ENCODE results near the gene EVC.

The EVC gene

GRCh38 chr4:5758741-5759140 is 47.7 kb downstream of the EVC start:
- H3K4me1 ChIP-seq (ENCODE audit: control insufficient read depth in 5 of 5, insufficient read depth in 5 of 5, low read length in 5 of 5) = no peaks in the 10 kb centered on the region
- H3K36me3 ChIP-seq (ENCODE audit: control insufficient read depth in 5 of 5, insufficient read depth in 5 of 5, low read length in 5 of 5) = peaks cover 3 to 42% (median 37%) of the 10 kb centered on the region in 5 donors
- no peak overlapping the region for H3K9ac ChIP-seq (ENCODE audit: low read length in 5 of 5)

GRCh38 chr4:5759236-5760075 is 48.5 kb downstream of the EVC start:
- Histone ChIP-seq H3K4me3 (ENCODE audit: low read depth in 1 of 5, low read length in 5 of 5) (no peak overlapping the region), H3K27me3 (ENCODE audit: control insufficient read depth in 5 of 5, insufficient read depth in 4 of 5, low read length in 5 of 5) (no peaks in the 10 kb centered on the region), H3K27ac (ENCODE audit: low read depth, low read length) (no peak overlapping the region), H3K9ac (ENCODE audit: low read length in 5 of 5) (no peak overlapping the region), H3K9me3 (ENCODE audit: control insufficient read depth in 5 of 5, low read length in 5 of 5) (peaks cover 0 to 8% (median 5%) of the 10 kb centered on the region in 5 donors), H3K36me3 (ENCODE audit: control insufficient read depth in 5 of 5, insufficient read depth in 5 of 5, low read length in 5 of 5) (peaks cover 3 to 35% (median 29%) of the 10 kb centered on the region in 5 donors), H3K4me1 (ENCODE audit: control insufficient read depth in 5 of 5, insufficient read depth in 5 of 5, low read length in 5 of 5) (no peaks in the 10 kb centered on the region)

More at GRCh38 chr4:5758741-5759140, 47.7 kb downstream of the EVC start:
- Histone ChIP-seq H3K27ac (ENCODE audit: low read depth, low read length) (no peak overlapping the region), H3K4me3 (ENCODE audit: low read depth in 1 of 5, low read length in 5 of 5) (no peak overlapping the region), H3K9me3 (ENCODE audit: control insufficient read depth in 5 of 5, low read length in 5 of 5) (peaks cover 0 to 8% (median 5%) of the 10 kb centered on the region in 5 donors), H3K27me3 (ENCODE audit: control insufficient read depth in 5 of 5, insufficient read depth in 4 of 5, low read length in 5 of 5) (no peaks in the 10 kb centered on the region)

GRCh38 chr4:5760246-5760645 is 49.2 kb downstream of the EVC start:
- Histone ChIP-seq H3K27me3 (ENCODE audit: control insufficient read depth in 5 of 5, insufficient read depth in 4 of 5, low read length in 5 of 5) (no peaks in the 10 kb centered on the region), H3K9me3 (ENCODE audit: control insufficient read depth in 5 of 5, low read length in 5 of 5) (peaks cover 0 to 8% (median 5%) of the 10 kb centered on the region in 5 donors), H3K9ac (ENCODE audit: low read length in 5 of 5) (no peak overlapping the region), H3K4me3 (ENCODE audit: low read depth in 1 of 5, low read length in 5 of 5) (no peak overlapping the region), H3K27ac (ENCODE audit: low read depth, low read length) (no peak overlapping the region), H3K4me1 (ENCODE audit: control insufficient read depth in 5 of 5, insufficient read depth in 5 of 5, low read length in 5 of 5) (no peaks in the 10 kb centered on the region), H3K36me3 (ENCODE audit: control insufficient read depth in 5 of 5, insufficient read depth in 5 of 5, low read length in 5 of 5) (peaks cover 3 to 29% (median 22%) of the 10 kb centered on the region in 5 donors)

GRCh38 chr4:5760936-5761480 is 50.0 kb downstream of the EVC start:
- peaks cover 0 to 8% (median 5%) of the 10 kb centered on the region in 5 donors for H3K9me3 ChIP-seq (ENCODE audit: control insufficient read depth in 5 of 5, low read length in 5 of 5)
- H3K9ac ChIP-seq (ENCODE audit: low read length in 5 of 5) = no peak overlapping the region
- no peaks in the 10 kb centered on the region for H3K27me3 ChIP-seq (ENCODE audit: control insufficient read depth in 5 of 5, insufficient read depth in 4 of 5, low read length in 5 of 5)
- no peak overlapping the region for H3K27ac ChIP-seq (ENCODE audit: low read depth, low read length)
- no peaks in the 10 kb centered on the region for H3K4me1 ChIP-seq (ENCODE audit: control insufficient read depth in 5 of 5, insufficient read depth in 5 of 5, low read length in 5 of 5)
- no peak overlapping the region for H3K4me3 ChIP-seq (ENCODE audit: low read depth in 1 of 5, low read length in 5 of 5)
- peaks cover 3 to 23% (median 16%) of the 10 kb centered on the region in 5 donors for H3K36me3 ChIP-seq (ENCODE audit: control insufficient read depth in 5 of 5, insufficient read depth in 5 of 5, low read length in 5 of 5)

- peaks cover 0 to 8% (median 4%) of the 10 kb centered on the region in 5 donors for H3K4me1 ChIP-seq (ENCODE audit: control insufficient read depth in 5 of 5, insufficient read depth in 5 of 5, low read length in 5 of 5)
- H3K9ac ChIP-seq (ENCODE audit: low read length in 5 of 5) = no peak overlapping the region
- H3K27me3 ChIP-seq (ENCODE audit: control insufficient read depth in 5 of 5, insufficient read depth in 4 of 5, low read length in 5 of 5) = no peaks in the 10 kb centered on the region
- peaks cover 0 to 3% (median 0%) of the 10 kb centered on the region in 5 donors for H3K9me3 ChIP-seq (ENCODE audit: control insufficient read depth in 5 of 5, low read length in 5 of 5)
- no peak overlapping the region for H3K4me3 ChIP-seq (ENCODE audit: low read depth in 1 of 5, low read length in 5 of 5)
- peaks cover 0 to 7% (median 0%) of the 10 kb centered on the region in 5 donors for H3K36me3 ChIP-seq (ENCODE audit: control insufficient read depth in 5 of 5, insufficient read depth in 5 of 5, low read length in 5 of 5)
- no peak overlapping the region for H3K27ac ChIP-seq (ENCODE audit: low read depth, low read length)
These were observed 59.0 kb downstream of the EVC start for GRCh38 chr4:5770051-5770450.

GRCh38 chr4:5772528-5773270 is 61.7 kb downstream of the EVC start:
- H3K36me3 ChIP-seq (ENCODE audit: control insufficient read depth in 5 of 5, insufficient read depth in 5 of 5, low read length in 5 of 5) = peaks cover 0 to 7% (median 4%) of the 10 kb centered on the region in 5 donors

GRCh38 chr4:5773271-5773555 is 62.2 kb downstream of the EVC start:
- Histone ChIP-seq H3K27ac (ENCODE audit: low read depth, low read length) (no peak overlapping the region), H3K27me3 (ENCODE audit: control insufficient read depth in 5 of 5, insufficient read depth in 4 of 5, low read length in 5 of 5) (no peaks in the 10 kb centered on the region), H3K36me3 (ENCODE audit: control insufficient read depth in 5 of 5, insufficient read depth in 5 of 5, low read length in 5 of 5) (peaks cover 0 to 7% (median 2%) of the 10 kb centered on the region in 5 donors)

More at GRCh38 chr4:5772528-5773270, 61.7 kb downstream of the EVC start:
- Histone ChIP-seq H3K4me1 (ENCODE audit: control insufficient read depth in 5 of 5, insufficient read depth in 5 of 5, low read length in 5 of 5) (peaks cover 0 to 8% (median 4%) of the 10 kb centered on the region in 5 donors), H3K27me3 (ENCODE audit: control insufficient read depth in 5 of 5, insufficient read depth in 4 of 5, low read length in 5 of 5) (no peaks in the 10 kb centered on the region), H3K4me3 (ENCODE audit: low read depth in 1 of 5, low read length in 5 of 5) (no peak overlapping the region), H3K27ac (ENCODE audit: low read depth, low read length) (no peak overlapping the region), H3K9me3 (ENCODE audit: control insufficient read depth in 5 of 5, low read length in 5 of 5) (peaks cover 7 to 19% (median 14%) of the 10 kb centered on the region in 5 donors), H3K9ac (ENCODE audit: low read length in 5 of 5) (no peak overlapping the region)

GRCh38 chr4:5774416-5775036 is 63.5 kb downstream of the EVC start:
- Histone ChIP-seq H3K36me3 (ENCODE audit: control insufficient read depth in 5 of 5, insufficient read depth in 5 of 5, low read length in 5 of 5) (peaks cover 0 to 7% (median 0%) of the 10 kb centered on the region in 5 donors), H3K4me3 (ENCODE audit: low read depth in 1 of 5, low read length in 5 of 5) (no peak overlapping the region), H3K27me3 (ENCODE audit: control insufficient read depth in 5 of 5, insufficient read depth in 4 of 5, low read length in 5 of 5) (no peaks in the 10 kb centered on the region), H3K4me1 (ENCODE audit: control insufficient read depth in 5 of 5, insufficient read depth in 5 of 5, low read length in 5 of 5) (peaks cover 0 to 8% (median 4%) of the 10 kb centered on the region in 5 donors), H3K27ac (ENCODE audit: low read depth, low read length) (no peak overlapping the region), H3K9ac (ENCODE audit: low read length in 5 of 5) (no peak overlapping the region), H3K9me3 (ENCODE audit: control insufficient read depth in 5 of 5, low read length in 5 of 5) (peaks cover 7 to 19% (median 14%) of the 10 kb centered on the region in 5 donors)

More at GRCh38 chr4:5773271-5773555, 62.2 kb downstream of the EVC start:
- H3K9me3 ChIP-seq (ENCODE audit: control insufficient read depth in 5 of 5, low read length in 5 of 5) = peaks cover 7 to 19% (median 14%) of the 10 kb centered on the region in 5 donors
- H3K4me3 ChIP-seq (ENCODE audit: low read depth in 1 of 5, low read length in 5 of 5) = no peak overlapping the region
- H3K9ac ChIP-seq (ENCODE audit: low read length in 5 of 5) = no peak overlapping the region
- H3K4me1 ChIP-seq (ENCODE audit: control insufficient read depth in 5 of 5, insufficient read depth in 5 of 5, low read length in 5 of 5) = peaks cover 0 to 8% (median 4%) of the 10 kb centered on the region in 5 donors

GRCh38 chr4:5776510-5776909 is 65.5 kb downstream of the EVC start:
- Histone ChIP-seq H3K27me3 (ENCODE audit: control insufficient read depth in 5 of 5, insufficient read depth in 4 of 5, low read length in 5 of 5) (no peaks in the 10 kb centered on the region), H3K4me1 (ENCODE audit: control insufficient read depth in 5 of 5, insufficient read depth in 5 of 5, low read length in 5 of 5) (peaks cover 0 to 8% (median 4%) of the 10 kb centered on the region in 5 donors), H3K9me3 (ENCODE audit: control insufficient read depth in 5 of 5, low read length in 5 of 5) (peaks cover 7 to 19% (median 12%) of the 10 kb centered on the region in 5 donors), H3K9ac (ENCODE audit: low read length in 5 of 5) (no peak overlapping the region), H3K4me3 (ENCODE audit: low read depth in 1 of 5, low read length in 5 of 5) (no peak overlapping the region), H3K36me3 (ENCODE audit: control insufficient read depth in 5 of 5, insufficient read depth in 5 of 5, low read length in 5 of 5) (peaks cover 0 to 6% (median 0%) of the 10 kb centered on the region in 5 donors), H3K27ac (ENCODE audit: low read depth, low read length) (no peak overlapping the region)

All from subcutaneous abdominal adipose tissue (tissue), 5 donors.